HG03066 (cell line): ENCODE data around the gene TNFAIP2.
A peak's percentile ranks its signal among the peaks of the same experiment; 100 is the strongest.

ENCODE experiments used
- ATAC-seq: cut with Tn5 transposase; IDR thresholded peaks from one replicate; pipeline ENCODE4 v1.9.1; 2021; ENCODE audit warnings: low read depth; ENCODE audit not compliant: unreplicated experiment

Gene TNFAIP2

DNA sequence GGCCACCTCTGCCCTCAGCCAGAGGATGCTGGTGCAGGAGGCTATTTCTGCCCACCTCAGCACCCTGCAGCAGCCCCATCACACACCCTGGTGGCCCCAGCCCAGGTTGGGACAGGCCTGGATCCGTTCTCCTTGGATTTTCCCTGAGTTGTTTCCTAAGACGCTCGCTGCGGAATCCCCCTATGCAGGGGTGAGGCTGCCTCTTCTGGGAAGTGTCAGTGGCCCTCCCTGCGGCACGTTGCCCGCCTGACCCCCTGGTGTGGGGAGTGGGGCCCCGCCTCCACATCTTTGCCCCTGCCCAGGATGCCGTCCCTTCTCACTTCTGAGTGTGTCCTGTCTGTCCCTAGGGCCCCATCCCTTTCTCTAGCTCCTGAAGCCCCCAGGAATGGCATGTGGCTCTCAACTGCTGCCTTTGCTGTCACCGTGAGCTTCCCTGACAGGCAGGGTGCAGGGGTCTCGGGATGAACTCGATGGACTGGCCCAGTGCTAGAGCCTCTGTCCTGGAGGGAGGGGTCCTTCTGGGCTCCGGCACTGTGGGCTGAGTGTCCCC, 29.3 kb upstream of the TNFAIP2 start:
- ATAC-seq: no peak

DNA sequence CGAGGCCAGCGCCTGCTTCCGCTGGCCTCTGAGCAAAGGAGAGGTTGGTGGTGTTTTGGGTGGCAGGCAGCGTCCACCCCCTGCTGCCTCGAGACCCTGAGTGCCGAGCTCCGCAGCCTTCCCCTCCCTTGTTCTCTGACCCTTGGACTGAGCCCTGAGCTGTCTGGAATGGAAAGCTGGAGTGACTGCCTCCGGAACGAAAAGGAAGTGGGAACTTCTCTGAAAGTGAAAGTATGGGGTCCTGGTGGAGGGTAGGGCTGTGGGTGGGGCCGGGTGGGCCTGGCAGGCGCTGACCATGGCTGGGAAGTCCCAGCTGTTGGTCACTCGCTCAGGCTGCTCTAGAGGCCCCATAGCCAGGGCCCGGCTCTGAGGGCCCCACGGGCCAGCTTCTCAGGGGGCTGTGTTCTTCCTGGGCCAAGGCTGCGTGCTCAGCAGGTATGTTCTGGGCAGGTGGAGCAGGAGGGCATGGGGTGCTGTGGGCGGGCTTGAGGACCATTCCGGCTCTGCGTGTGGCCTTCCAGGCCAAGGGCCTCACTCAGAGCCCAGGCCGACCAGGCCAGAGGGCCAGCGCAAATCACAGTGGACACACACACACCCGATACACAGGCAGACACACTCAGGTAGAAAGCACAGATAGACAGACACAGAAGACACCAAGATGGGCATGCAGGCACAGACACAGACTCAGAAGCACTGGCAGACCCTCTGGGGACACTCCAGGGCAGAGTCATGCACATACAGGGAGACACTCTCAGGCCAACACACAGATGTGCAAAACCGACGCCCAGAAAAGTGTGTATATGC, 28.7 kb upstream of the TNFAIP2 start, which contains the start of gene EXOC3L4:
EXOC3L4 (plus strand) TSS at position 320 of the 804 bp plus-strand sequence. CDS start 5,495 bp downstream, outside the sequence.
- ATAC-seq: no peak

DNA sequence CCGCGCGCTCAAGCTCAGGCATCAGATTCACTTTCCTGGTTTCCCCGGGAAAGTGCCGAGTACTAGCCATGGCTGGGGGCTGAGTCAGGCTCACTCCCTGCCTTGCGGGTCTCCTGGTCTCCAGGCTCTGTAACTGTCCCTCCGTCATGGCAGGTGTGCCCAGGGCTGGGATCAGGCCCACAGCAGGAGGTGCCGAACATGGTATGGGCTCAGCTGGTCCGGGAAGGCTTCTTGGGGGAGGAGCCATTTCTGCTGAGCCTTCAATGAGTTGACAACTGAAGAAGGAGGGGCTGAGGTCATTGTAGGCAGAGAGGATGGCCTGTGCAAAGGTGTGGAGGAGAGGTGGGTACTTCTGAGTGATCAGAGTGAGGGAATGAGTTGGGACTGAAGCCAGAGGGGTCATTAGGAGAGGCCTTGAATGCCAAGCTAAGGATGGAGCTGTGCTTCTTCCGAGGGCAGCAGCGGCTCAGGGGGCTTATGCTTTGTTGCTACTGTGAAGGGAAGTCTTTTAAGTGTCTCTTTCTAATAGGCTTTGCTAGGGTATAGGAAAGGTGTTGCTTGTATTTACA, 28.0 kb upstream of the TNFAIP2 start:
- no peak for ATAC-seq

DNA sequence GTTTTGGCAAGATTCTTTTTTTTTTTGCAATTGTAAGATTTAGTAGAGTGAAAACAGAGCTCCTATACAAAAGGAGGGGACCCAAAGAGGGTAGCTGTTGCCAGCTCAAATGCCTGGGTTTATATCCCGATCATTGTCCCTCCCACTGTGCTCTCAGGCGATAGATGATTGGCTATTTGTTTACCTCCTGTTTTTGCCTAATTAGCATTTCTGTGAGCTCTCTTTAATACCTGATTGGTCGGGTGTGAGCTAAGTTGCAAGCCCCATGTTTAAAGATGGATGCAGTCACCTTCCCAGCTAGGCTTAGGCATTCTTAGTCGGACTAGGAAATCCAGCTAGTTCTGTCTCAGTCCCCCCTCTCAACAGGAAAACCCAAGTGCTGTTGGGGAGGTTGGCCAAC, 26.9 kb upstream of the TNFAIP2 start:
- no peak for ATAC-seq

DNA sequence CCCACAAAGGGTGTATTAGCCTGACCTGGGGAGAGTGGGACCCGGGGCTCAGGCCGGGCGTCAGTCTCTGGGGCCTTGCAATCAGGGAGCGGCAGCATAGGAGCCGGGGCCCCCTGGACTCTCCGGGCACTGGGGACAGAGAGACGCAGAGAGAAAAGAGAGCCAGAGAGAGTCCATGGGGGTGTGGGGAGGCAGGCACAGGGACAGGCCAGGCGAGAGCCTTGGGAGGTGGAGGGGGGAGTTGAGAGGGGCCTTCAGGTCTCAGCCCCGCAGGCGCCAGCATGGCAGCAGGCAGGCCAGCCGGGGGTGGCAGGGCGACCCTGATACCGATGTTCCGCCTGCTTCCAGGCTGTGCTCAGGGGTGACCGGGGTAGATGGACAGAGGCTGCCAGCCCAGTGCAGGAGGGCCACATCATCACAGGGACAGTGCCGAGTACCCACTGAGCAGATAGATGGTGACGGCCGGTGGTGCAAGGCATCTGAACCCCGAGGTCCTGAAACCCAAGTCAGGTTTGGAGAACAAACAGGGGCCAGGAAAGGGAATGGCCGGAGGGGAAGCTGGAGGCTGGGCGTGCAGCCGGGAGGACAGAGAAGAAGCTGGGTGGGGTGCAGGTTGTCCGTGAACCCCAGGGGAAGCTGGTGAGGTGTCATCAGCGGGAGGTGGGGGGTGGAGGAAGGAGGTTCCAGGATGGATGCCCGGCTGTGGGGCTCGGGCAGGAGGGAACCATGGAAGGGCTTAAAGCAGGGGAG, 25.8 kb upstream of the TNFAIP2 start:
- no peak for ATAC-seq

DNA sequence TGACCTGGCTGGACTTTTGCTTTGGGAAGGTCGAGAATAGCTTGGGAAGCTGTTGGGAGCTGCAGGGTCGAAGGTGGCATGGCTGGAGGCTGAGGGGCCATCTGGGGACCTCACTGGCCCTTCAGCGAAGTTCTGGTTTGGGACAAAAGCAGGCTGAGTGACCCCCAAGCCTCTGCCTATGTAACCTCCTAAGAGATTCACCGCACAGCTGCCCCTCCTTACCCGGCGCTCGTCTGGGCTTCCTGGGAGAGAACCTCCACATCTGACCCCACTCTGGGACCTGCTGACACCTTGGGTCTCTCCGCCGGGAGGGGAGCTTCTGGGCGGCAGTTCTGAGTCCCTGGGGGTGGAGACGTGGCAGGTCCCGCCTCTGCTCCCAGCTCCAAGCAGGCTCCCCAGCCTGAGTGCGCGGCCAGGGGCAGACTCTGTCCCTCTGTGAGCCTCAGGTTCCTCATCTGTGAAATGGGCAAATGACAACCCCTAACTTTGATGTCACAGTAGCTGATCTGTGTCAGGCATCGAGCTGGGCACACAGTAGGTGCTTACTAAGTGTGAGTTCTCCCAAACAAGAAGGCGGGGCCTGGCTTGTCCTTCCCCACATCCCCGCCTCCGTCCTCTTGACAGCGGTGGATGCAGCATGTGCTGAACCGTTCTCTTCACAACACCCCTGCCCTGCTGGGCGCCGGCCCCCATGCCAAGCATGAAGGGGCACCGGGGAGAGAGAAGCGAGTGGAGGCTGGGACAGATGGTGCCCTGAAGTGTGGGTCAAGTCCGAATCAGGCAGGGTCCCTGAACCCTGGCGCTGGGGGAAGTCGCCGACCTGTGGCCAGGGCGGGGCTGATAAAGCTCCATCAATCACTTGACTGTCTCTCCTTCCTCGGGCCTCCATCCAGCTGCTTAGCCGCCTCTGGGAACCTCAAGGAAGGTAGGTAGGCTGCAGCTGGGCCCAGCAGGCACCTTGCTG, 25.0 kb upstream of the TNFAIP2 start:
- ATAC-seq: no peak

DNA sequence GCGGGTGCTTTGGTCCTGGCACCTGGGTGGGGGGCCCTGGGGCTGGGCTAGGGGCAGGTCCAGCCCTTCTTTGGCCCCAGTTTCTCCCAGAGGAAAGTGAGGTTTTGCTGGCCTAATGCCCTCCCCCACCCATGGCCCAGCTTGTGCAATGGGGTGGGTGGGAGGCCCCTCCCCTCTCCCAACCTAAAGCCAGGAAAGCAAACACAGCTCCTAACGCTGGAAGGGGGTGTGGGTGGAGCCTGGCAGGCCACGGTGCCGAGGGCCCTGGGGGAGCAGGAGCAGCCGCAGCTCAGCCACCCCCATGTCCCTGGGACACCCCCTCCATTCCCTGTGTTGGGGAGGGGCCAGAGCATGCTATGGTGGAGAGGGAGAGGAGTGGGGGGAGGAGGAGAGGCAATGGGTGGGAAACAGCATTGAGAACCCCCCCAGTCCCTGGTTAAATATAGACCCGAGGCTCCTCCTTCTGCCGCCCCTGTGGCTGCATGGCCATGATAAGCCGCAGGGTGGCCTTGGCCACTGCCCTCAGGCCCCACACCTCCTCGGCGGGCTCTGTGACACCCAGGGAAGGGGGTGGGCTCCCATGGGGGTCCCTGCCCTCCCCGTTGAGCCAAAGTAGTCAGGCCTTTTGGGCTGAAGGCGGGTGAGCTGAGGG, 24.1 kb upstream of the TNFAIP2 start:
- ATAC-seq: no peak

DNA sequence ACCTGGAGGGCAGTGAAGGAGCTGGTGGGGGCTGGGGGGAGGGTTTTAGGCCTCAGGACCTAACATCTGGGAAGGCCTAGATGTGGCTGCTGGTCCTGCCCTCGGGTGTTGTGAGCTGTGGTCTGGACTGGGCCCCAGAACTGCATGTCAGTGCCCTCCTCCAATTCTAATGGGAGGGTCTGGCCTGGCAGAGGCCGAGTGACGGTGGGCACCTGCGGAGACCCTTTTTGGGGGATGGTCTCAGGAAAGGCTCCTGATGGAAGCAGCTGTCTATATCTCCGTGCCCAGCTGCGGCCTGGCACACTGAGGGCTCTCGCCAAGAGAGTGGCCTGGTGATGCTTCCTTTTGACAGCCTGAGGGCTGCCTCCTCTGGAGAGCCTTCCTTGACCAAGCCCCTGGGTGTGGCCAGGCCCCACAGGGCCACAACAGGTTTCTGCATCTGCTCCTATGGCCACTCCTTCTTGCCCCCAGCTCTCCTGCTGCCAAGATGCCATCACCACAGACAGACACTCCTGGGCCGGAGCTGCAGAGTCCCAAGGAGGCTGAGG, 23.5 kb upstream of the TNFAIP2 start:
- no peak for ATAC-seq

DNA sequence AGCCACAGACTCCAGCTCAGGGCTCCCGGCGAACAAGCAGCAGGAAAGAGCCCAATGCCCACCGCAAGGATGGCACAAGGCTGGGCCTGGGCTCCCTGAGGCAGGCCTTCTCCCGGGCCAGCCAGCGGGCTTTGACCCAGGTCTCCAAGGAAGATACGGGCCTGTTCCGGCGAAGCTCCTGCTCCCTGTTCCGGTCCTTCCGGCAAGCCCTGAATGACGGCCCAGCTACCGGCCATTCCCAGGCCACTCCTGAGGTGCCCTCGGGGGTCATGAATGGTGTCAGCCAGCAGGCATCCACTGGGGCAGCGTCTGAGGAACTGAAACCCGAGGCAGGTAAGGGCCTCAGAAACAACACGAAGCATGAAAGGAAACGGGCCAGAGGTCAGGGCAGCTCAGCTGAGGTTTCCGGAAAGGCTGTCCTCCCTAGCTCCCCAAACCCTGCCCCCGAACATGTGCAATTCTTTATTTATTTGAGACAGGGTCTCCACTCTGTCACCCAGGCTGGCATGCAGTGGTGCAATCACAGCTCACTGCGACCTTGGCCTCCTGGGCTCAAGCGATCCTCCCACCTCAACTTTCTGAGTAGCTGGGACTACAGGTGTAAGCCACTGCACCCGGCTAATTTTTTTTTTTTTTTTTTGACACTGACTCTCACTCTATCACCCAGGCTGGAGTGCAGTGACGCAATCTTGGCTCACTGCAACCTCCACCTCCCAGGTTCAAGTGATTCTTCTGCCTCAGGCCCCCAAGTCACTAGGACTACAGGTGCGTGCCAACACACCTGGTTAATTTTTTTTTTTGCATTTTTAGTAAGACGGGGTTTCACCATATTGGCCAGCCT, 22.8 kb upstream of the TNFAIP2 start:
- peak; percentile 74 for ATAC-seq

DNA sequence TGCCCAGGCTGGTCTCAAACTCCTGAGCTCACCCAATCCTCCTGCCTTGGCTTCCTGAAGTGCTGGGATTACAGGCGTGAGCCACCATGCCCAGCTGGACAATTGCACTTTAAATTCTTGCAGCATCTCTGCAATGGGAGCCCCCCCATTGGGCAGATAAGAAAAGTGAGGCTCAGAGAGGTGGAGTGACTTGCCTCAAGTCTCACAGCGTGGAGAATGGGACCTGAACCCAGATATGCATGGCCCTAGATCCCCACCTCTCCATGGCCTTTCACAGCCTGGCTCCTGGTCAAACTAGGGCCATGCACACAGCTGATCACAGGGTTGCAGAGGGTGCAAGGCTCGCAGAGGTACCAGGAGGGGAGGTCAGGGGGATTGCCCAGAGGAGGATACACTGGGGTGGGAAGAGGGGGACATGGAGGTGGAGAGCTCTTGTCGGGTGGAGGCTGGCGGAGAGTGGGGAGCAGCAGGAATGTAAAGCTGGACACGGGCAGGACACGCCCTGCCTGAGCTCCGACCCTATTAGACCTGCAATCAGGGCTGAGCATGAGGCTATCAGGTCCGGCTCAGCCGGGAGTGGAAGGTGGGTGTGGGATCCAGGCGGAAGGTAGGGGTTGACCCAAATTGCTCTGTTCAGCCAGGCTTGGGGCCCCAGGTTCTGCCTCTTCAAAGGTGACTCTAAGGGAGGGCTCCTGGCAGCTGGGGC, 21.9 kb upstream of the TNFAIP2 start:
- no peak for ATAC-seq

DNA sequence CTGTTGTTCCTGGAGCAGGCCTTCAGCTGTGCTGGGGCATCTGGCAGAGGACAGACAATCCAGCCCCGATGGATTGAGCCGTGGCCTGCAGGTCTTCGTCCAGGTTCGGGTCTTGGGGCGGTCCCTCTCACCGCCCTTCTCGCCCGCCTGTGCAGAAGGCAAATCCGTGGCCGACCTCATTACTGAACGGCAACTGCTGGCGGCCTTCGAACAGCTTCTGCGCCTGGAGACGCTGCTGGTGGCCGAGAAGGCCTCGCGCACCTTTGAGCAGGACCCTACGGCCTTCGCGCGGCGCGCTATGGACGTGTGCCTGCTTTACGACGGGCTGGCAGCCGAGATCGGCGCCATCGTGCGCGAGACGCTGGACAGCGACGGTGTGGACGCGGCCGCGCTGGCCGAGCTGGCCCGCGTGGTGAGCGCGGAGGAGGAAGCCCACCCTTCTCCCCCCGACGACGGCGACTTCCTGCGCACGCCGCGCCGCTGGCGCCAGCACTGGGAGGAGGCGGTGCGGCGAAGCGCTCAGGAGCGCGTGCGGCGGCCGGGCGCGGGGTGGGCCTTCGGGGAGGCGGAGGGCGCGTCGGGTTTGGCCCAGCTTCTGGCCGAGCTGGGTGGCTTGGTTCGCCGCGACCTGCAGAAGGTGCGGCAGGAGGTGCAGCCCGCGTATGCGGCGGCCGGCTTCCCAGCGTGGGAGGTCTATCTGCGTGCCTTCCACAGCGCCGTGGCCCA, 21.1 kb upstream of the TNFAIP2 start:
- no peak for ATAC-seq

DNA sequence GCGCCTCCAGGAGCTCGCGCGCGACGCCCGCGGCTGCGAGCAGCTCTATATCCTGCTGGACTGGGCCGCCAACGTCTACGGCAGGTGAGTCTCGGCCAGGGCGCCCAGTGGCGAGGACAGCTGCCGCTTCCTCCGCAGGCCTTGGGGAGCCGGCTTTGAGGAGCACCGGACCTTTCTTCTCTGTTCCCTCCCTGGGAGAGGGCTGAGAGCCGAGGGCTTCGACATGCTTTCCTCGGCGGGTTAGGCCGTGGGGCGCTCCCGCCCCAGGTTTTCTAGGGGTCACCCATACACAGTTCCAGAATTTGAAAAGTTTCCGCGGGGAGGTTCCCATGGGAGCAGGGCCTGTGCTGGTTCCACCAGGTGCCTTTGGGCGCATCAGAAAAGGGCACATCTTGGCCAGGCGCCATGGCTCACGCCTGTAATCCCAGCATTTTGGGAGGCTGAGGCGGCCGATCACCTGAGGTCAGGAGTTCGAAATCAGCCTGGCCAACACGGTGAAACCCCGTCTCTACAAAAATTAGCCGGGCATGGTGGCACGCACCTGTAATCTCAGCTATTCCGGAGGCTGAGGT, 20.5 kb upstream of the TNFAIP2 start:
- ATAC-seq: no peak

DNA sequence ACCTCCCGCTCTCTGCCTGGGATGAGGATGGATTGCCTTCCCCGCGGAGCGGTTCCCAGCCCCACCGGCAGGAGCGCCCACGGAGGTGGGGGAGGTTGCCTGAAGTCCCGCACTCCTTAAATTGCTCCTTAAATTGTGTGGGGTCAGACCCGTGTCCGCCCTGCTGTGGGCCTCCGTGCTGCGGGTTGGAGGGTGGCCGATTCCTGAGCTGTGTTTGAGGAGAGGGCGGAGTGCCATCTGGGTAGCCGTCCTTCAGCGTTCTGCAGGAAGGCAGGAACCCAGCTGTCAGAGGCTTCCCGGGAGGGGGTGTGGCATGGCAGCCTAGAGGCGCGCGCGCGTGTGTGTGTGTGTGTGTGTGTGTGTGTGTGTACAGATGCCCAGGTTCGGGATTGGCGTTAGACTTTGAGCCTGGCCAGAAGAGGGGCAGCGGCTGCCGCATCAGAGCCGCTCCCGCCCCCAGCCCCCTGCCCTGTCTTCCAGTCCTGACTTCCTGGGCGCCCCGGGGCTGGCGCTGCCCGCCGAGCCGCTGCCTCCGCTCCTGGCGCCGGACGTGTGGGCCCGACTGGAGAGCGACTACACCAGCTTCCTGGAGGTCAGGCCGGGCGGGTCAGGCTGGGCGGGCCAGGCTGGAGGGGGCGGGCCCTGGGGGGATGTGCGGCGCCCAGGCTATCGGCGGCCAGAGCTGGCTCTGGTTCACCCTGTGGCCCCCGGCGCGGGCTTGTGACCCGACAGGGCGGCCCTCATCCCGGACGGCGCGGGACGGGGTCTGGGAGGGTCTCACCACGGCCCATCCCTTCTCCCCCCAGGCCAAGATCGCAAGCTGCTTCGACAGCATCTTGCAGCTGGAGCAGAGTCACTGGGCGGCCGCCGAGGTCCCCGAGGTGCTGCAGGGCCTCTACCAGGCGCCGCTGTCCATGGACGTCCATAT, 19.5 kb upstream of the TNFAIP2 start:
- no peak for ATAC-seq

DNA sequence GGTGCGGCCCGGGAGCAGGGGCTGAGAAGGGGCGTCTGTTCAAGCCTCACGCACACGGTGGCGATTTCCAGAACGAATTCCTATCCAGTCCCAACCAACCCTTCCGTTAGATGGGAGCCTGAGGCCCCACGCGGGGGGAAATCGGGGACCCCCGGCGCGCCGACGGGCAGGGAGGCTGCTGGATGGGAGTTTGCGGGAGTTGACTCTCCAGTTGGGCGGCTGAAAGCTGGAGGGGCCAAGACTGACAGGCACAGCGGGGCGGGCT, 18.9 kb upstream of the TNFAIP2 start:
- ATAC-seq: no peak

DNA sequence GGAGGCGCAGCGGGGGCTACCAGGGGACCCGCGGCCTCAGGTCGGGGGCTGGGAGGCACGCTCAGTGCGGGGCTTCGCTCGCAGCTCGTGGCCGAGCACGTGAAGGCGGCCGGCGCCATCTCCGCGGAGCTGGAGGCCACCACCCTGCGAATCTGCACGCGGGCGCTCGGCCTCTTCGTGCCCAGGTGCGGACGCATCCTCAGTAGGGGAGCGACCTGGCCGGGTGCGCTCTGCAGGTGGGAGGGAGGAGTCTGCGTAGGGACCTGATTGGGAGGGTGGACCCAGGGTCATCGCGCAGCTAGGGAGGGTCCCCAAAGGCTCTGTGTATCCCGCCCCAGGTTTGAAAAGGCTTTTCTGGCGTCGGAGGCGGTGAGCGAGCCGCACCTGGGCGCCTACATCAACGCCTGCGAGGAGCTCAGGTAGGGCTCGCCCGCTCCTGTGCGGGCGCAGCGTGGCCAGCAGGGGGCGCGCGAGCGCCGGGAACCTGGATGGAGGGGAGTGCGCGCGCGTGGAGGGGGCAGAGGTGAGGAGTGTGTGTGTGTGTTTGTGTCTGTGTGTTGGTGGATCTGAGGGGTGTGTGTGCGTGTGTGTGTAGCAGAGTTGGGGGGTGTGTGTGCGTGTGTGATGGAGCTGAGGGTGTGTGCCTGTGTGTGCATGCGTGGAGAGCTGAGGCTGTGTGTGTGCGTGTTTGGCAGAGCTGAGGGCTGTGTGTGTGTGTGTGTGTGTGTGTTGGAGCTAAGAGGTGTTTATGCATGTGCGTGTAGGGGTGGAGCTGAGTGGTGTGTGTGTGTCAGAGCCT, 18.4 kb upstream of the TNFAIP2 start:
- no peak for ATAC-seq
